Uterus (tissue), 2 donors: Measurements from ENCODE around the gene FAM234A.

ENCODE experiments used
- CTCF ChIP-seq, 4 experiments: fragments of 200-600 bp in 2 of 4; fragments of 450-650 bp in 2 of 4; sonication (generic) in 2 of 4; IDR thresholded peaks; one replicate each; pipeline ENCODE4 v1.5.1; 2016 to 2019; ENCODE audit warnings: antibody characterized with exemption in 4 of 4, mild to moderate bottlenecking in 2 of 4, moderate library complexity in 1 of 4
- POLR2A ChIP-seq, 2 donors: fragments of 450-650 bp; IDR thresholded peaks; one replicate each; pipeline ENCODE4 v1.6.1; 2016; ENCODE audit warnings: antibody characterized with exemption in 2 of 2, mild to moderate bottlenecking in 1 of 2, moderate library complexity in 1 of 2

- TF ChIP-seq CTCF (IDR thresholded peaks at IDR 0.05) = no peak
- TF ChIP-seq POLR2A (IDR thresholded peaks at IDR 0.05) = no peak
These were observed 45.9 kb downstream of the FAM234A start, which contains the start of gene ARHGDIG for GRCh38 chr16:280552-280951.
